ENCODE results near the gene POMGNT1. TPM values are rescaled to one million over a fixed set of nuclear protein-coding genes. Genes with fewer than 3 reads are reported as not detected.
A peak's percentile ranks its signal among the peaks of the same experiment; 100 is the strongest.

POMGNT1 gene
- total RNA-seq, 2 experiments from 2014 or later, result 21.1 to 29.0 TPM

GRCh38 chr1:46166521-46167462 is 31.4 kb downstream of the POMGNT1 start:
- peak; percentile 87 for ATAC-seq (ENCODE audit: poor library complexity)
- peaks cover 16% of the 10 kb centered on the region for H3K4me1 ChIP-seq (ENCODE audit: insufficient read depth, low read length)
- no peaks in the 10 kb centered on the region for H3K27me3 Mint-ChIP-seq
- ChIA-PET CTCF (no interaction called here), POLR2A (interaction anchor here (0.6 to 2.3 kb wide), 21 partner anchors 9 to 481 kb away, joined by 3 to 17 read pairs (median 4); partner anchors contain the start of genes NSUN4, PIK3R3, POMGNT1 and RAD54L)
- intact Hi-C loops (cut with DNase I, micrococcal nuclease), result no loop called here
- H3K36me3 Mint-ChIP-seq (ENCODE audit: low read depth), result no peaks in the 10 kb centered on the region
- H3K27me3 ChIP-seq (ENCODE audit: control insufficient read depth in 1 of 2, insufficient read depth in 2 of 2, low read length in 2 of 2), result no peaks in the 10 kb centered on the region
- H3K27ac ChIP-seq (ENCODE audit: low read depth in 1 of 2, low read length in 2 of 2), result peak overlapping the region; percentile 44 to 63
- peak overlapping the region; percentile 69 for H3K4me3 ChIP-seq (ENCODE audit: low read length)
- H3K4me3 Mint-ChIP-seq, result peak overlapping the region; percentile 93
- no peak for TF ChIP-seq CTCF (IDR thresholded peaks at IDR 0.05)
- H3K36me3 ChIP-seq (ENCODE audit: insufficient read depth, low read length), result no peaks in the 10 kb centered on the region
- peak overlapping the region; percentile 93 for H3K27ac Mint-ChIP-seq
- peak; percentile 15 to 72 (median 55) for DNase-seq
- H3K4me1 Mint-ChIP-seq (ENCODE audit: low read depth), result peaks cover 18% of the 10 kb centered on the region
- H3K9me3 ChIP-seq (ENCODE audit: control insufficient read depth in 1 of 2, insufficient read depth in 1 of 2, low read length in 2 of 2), result no peaks in the 10 kb centered on the region
- H3K9me3 Mint-ChIP-seq, result no peaks in the 10 kb centered on the region

- ChIA-PET CTCF (no interaction called here), POLR2A (no interaction called here)
- peaks cover 0 to 7% of the 10 kb centered on the region in 2 experiments for H3K27me3 ChIP-seq (ENCODE audit: control insufficient read depth in 1 of 2, insufficient read depth in 2 of 2, low read length in 2 of 2)
- intact Hi-C loops (cut with DNase I, micrococcal nuclease), result no loop called here
- no peaks in the 10 kb centered on the region for H3K36me3 ChIP-seq (ENCODE audit: insufficient read depth, low read length)
- no peak overlapping the region for H3K27ac Mint-ChIP-seq
- no peak for TF ChIP-seq CTCF (IDR thresholded peaks at IDR 0.05)
- H3K4me3 ChIP-seq (ENCODE audit: low read length), result no peak overlapping the region
- no peak for DNase-seq
- H3K27me3 Mint-ChIP-seq, result no peaks in the 10 kb centered on the region
- ATAC-seq (ENCODE audit: poor library complexity), result no peak
- H3K4me3 Mint-ChIP-seq, result no peak overlapping the region
- no peaks in the 10 kb centered on the region for H3K4me1 ChIP-seq (ENCODE audit: insufficient read depth, low read length)
- no peaks in the 10 kb centered on the region for H3K9me3 ChIP-seq (ENCODE audit: control insufficient read depth in 1 of 2, insufficient read depth in 1 of 2, low read length in 2 of 2)
- no peak overlapping the region for H3K27ac ChIP-seq (ENCODE audit: low read depth in 1 of 2, low read length in 2 of 2)
- no peaks in the 10 kb centered on the region for H3K4me1 Mint-ChIP-seq (ENCODE audit: low read depth)
- no peaks in the 10 kb centered on the region for H3K36me3 Mint-ChIP-seq (ENCODE audit: low read depth)
- H3K9me3 Mint-ChIP-seq, result no peaks in the 10 kb centered on the region
These were observed 38.0 kb downstream of the POMGNT1 start for GRCh38 chr1:46160212-46160611.

GRCh38 chr1:46159516-46159915 is 38.7 kb downstream of the POMGNT1 start:
- ATAC-seq (ENCODE audit: poor library complexity) (no peak), DNase-seq (no peak)
- intact Hi-C loops (cut with DNase I, micrococcal nuclease), result no loop called here
- no peak for TF ChIP-seq CTCF (IDR thresholded peaks at IDR 0.05)
- H3K27ac ChIP-seq (ENCODE audit: low read depth in 1 of 2, low read length in 2 of 2), result no peak overlapping the region
- CTCF ChIA-PET, result no interaction called here
- Mint-ChIP-seq H3K27ac (no peak overlapping the region), H3K27me3 (no peaks in the 10 kb centered on the region), H3K36me3 (ENCODE audit: low read depth) (no peaks in the 10 kb centered on the region), H3K9me3 (no peaks in the 10 kb centered on the region), H3K4me1 (ENCODE audit: low read depth) (no peaks in the 10 kb centered on the region), H3K4me3 (no peak overlapping the region)
- peaks cover 0 to 7% of the 10 kb centered on the region in 2 experiments for H3K27me3 ChIP-seq (ENCODE audit: control insufficient read depth in 1 of 2, insufficient read depth in 2 of 2, low read length in 2 of 2)
- no peaks in the 10 kb centered on the region for H3K36me3 ChIP-seq (ENCODE audit: insufficient read depth, low read length)
- POLR2A ChIA-PET, result no interaction called here
- no peak overlapping the region for H3K4me3 ChIP-seq (ENCODE audit: low read length)
- H3K4me1 ChIP-seq (ENCODE audit: insufficient read depth, low read length), result no peaks in the 10 kb centered on the region
- no peaks in the 10 kb centered on the region for H3K9me3 ChIP-seq (ENCODE audit: control insufficient read depth in 1 of 2, insufficient read depth in 1 of 2, low read length in 2 of 2)

Measured in CD4-positive, alpha-beta T cell (primary cell).